SK-N-SH (cell line): ENCODE data around the gene EFCAB6. TPM values are rescaled to one million over a fixed set of nuclear protein-coding genes. Genes with fewer than 3 reads are reported as not detected.

Experiments used
- CTCF ChIA-PET: fragments of 300-600, 350-600 bp; formaldehyde crosslinking; extraction: SDS; loops from one replicate; lab custom pipeline; 2021; lab: Yijun Ruan, JAX
- POLR2A ChIA-PET: fragments of 350-600 bp; sonication (Branson Sonifier 250); formaldehyde crosslinking; extraction: SDS; loops from one replicate; lab custom pipeline; 2020; ENCODE audit warnings: antibody characterized with exemption, inconsistent platforms; lab: Yijun Ruan, JAX
- DNase-seq: peaks from one replicate; pipeline ENCODE4 v3.0.0; 2012
- H2AFZ ChIP-seq: fragments of 200-600 bp; sonication (generic); 2 replicates; pipeline ENCODE4 v1.8.1; 2016; ENCODE audit warnings: antibody characterized with exemption, mild to moderate bottlenecking, low read depth
- H3F3A ChIP-seq: fragments of 200-600 bp; sonication (generic); replicated peaks from 2 replicates; pipeline ENCODE3; 2016; ENCODE audit warnings: antibody characterized with exemption, mild to moderate bottlenecking; ENCODE audit not compliant: insufficient read depth
- H3K27ac ChIP-seq, 2 experiments: fragments of 200-500 bp in 1 of 2; fragments of 200-600 bp in 1 of 2; sonication (Bioruptor generic) in 1 of 2; sonication (generic), shearing (Covaris generic) in 1 of 2; 2 replicates each; pipeline versions ENCODE4 v1.5.1 to v1.6.1; 2014 to 2016; ENCODE audit warnings: low read depth in 2 of 2, inconsistent platforms in 1 of 2, low read length in 1 of 2, mild to moderate bottlenecking in 1 of 2, mixed read lengths in 1 of 2
- H3K27me3 ChIP-seq: fragments of 200-600 bp; sonication (generic), shearing (Covaris generic); 2 replicates; pipeline ENCODE4 v1.6.1; 2016; ENCODE audit warnings: mixed run types; ENCODE audit not compliant: insufficient read depth
- H3K36me3 ChIP-seq, 2 experiments: fragments of 200-500 bp in 1 of 2; fragments of 200-600 bp in 1 of 2; sonication (Bioruptor generic) in 1 of 2; sonication (generic) in 1 of 2; replicated peaks in 1 of 2; 2 replicates each; pipeline versions ENCODE3 to v1.5.1; 2014 to 2016; ENCODE audit warnings: low read length in 1 of 2, mild to moderate bottlenecking in 1 of 2; ENCODE audit not compliant: insufficient read depth in 2 of 2, control insufficient read depth in 1 of 2
- H3K4me1 ChIP-seq, 2 experiments: fragments of 200-500 bp in 1 of 2; fragments of 200-600 bp in 1 of 2; sonication (Bioruptor generic) in 1 of 2; sonication (generic), shearing (Covaris generic) in 1 of 2; 2 replicates each; pipeline versions ENCODE4 v1.5.1 to v1.6.1; 2014 to 2016; ENCODE audit warnings: low read depth in 1 of 2, low read length in 1 of 2, mixed run types in 1 of 2; ENCODE audit not compliant: insufficient read depth in 2 of 2, control insufficient read depth in 1 of 2
- H3K4me2 ChIP-seq: fragments of 200-600 bp; sonication (generic), shearing (Covaris generic); 2 replicates; pipeline ENCODE4 v1.6.1; 2017; ENCODE audit warnings: mixed run types
- H3K4me3 ChIP-seq, 2 experiments: fragments of 200-500 bp in 1 of 2; fragments of 200-600 bp in 1 of 2; sonication (Bioruptor generic) in 1 of 2; sonication (generic), shearing (Covaris generic) in 1 of 2; 2 replicates each; pipeline versions ENCODE4 v1.5.1 to v1.8.1; 2014 to 2016; ENCODE audit warnings: low read depth in 2 of 2, inconsistent platforms in 1 of 2, low read length in 1 of 2, mild to moderate bottlenecking in 1 of 2, mixed read lengths in 1 of 2, moderate library complexity in 1 of 2
- H3K79me2 ChIP-seq: fragments of 200-600 bp; sonication (generic); 2 replicates; pipeline ENCODE4 v1.8.1; 2017; ENCODE audit warnings: mild to moderate bottlenecking; ENCODE audit not compliant: insufficient read depth
- H3K9ac ChIP-seq: fragments of 200-600 bp; sonication (generic); 2 replicates; pipeline ENCODE4 v1.6.1; 2017; ENCODE audit warnings: mixed run types
- H3K9me2 ChIP-seq: fragments of 200-600 bp; sonication (generic); 2 replicates; pipeline ENCODE4 v1.6.1; 2017; ENCODE audit warnings: mixed run types
- H3K9me3 ChIP-seq: fragments of 200-600 bp; sonication (generic); 2 replicates; pipeline ENCODE4 v1.6.1; 2017; ENCODE audit warnings: mixed run types, mild to moderate bottlenecking, moderate library complexity
- H4K20me1 ChIP-seq: fragments of 200-600 bp; sonication (generic); 2 replicates; pipeline ENCODE4 v1.6.1; 2017; ENCODE audit warnings: mild to moderate bottlenecking, mixed run types; ENCODE audit not compliant: insufficient read depth
- ELF1 ChIP-seq: IDR thresholded peaks from 2 replicates; pipeline ENCODE4 v1.4.0; 2012
- EP300 ChIP-seq, 2 experiments: IDR thresholded peaks; 2 replicates each; pipeline versions ENCODE4 v1.4.0 to v1.6.1; 2012; ENCODE audit warnings: borderline replicate concordance in 1 of 2, low read depth in 1 of 2, low read length in 1 of 2
- EZH2phosphoT487 ChIP-seq: fragments of 200-600 bp; sonication (generic); IDR thresholded peaks from 2 replicates; pipeline ENCODE4 v1.6.1; 2017; ENCODE audit warnings: low read depth, mixed run types, mild to moderate bottlenecking, antibody characterized with exemption, moderate library complexity, borderline replicate concordance
- FOXM1 ChIP-seq: IDR thresholded peaks from 2 replicates; pipeline ENCODE4 v1.4.0; 2012; ENCODE audit warnings: low read depth, mild to moderate bottlenecking
- GATA2 ChIP-seq: sonication (generic); formaldehyde crosslinking; IDR thresholded peaks from 2 replicates; pipeline ENCODE4 v1.5.0; 2020; ENCODE audit warnings: mild to moderate bottlenecking, missing genetic modification reagents
- MEF2A ChIP-seq: IDR thresholded peaks from 2 replicates; pipeline ENCODE4 v1.4.0; 2012; ENCODE audit warnings: low read depth, borderline replicate concordance
- MXI1 ChIP-seq: IDR thresholded peaks from 2 replicates; pipeline ENCODE4 v1.6.1; 2012; ENCODE audit warnings: mild to moderate bottlenecking, low read depth, low read length, improper control_type of control experiment
- RCOR1 ChIP-seq: fragments of 150-350 bp; IDR thresholded peaks from 2 replicates; pipeline ENCODE4 v1.6.1; 2017; ENCODE audit warnings: antibody characterized with exemption, low read length
- SIN3A ChIP-seq: IDR thresholded peaks from 2 replicates; pipeline ENCODE4 v1.6.1; 2012; ENCODE audit warnings: low read depth, mild to moderate bottlenecking, low read length, moderate library complexity, borderline replicate concordance
- TCF12 ChIP-seq: IDR thresholded peaks from 2 replicates; pipeline ENCODE4 v1.4.0; 2012
- WGBS: methylation state at CpG from one replicate; pipeline ENCODE4 v1.1.6; 2017; ENCODE audit warnings: low lambda C conversion rate; 5-methylcytosine and 5-hydroxymethylcytosine counted together
- polyA plus RNA-seq, 3 experiments: library from polyadenylated mRNA; depleted of rRNA; stranded (reverse); fragments of >200 nt; gene quantifications; 2 replicates each; pipeline ENCODE4 v1.2.3, GENCODE V29; 2012
- TF ChIP-seq, protein P1 (sequence below): fragments of 150-350 bp; IDR thresholded peaks from 2 replicates; pipeline ENCODE4 v1.6.1; 2016; ENCODE audit warnings: mild to moderate bottlenecking, low read depth, low read length
- TF ChIP-seq, protein P2 (sequence below): IDR thresholded peaks from 2 replicates; pipeline ENCODE4; 2012

EFCAB6 gene
- polyA plus RNA-seq, 1 of the 3 experiments (the other 2 are of a cell fraction) = 0.46 TPM

DNA sequence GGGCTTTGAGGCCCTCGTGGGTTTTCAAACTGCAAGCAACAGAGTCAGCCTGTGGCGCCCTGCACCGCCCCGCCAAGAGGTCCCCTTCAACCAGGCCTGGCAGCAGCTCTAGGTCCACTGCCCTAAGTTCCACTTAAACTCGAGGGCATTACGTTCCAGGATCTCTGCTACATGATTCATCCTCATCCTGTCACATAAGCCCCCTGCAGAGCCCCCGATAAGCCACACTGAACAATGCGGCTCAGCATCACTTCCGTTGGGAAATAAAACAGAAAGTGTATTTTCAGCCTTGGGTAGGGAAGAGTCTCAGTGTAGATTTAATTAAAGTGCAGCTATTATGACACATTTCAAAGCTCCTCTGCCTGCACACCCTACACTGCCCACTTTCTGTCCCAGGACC lies 25.6 kb upstream of the EFCAB6 start:
- no peaks in the 10 kb centered on the region for H3K9me3 ChIP-seq
- POLR2A ChIA-PET = no interaction called here
- H3K4me2 ChIP-seq = no peak overlapping the region
- H3K9ac ChIP-seq = no peak overlapping the region
- no peaks in the 10 kb centered on the region for H3K9me2 ChIP-seq
- WGBS = 50% methylated on average over 1 of the region's 9 CpGs
- no peaks in the 10 kb centered on the region for H3K27me3 ChIP-seq
- H3F3A ChIP-seq = no peaks in the 10 kb centered on the region
- no peak overlapping the region for H2AFZ ChIP-seq
- H3K79me2 ChIP-seq = no peaks in the 10 kb centered on the region
- H3K4me1 ChIP-seq = no peaks in the 10 kb centered on the region; a peak in 1 of 4 replicates
- H3K27ac ChIP-seq = no peak overlapping the region
- no peaks in the 10 kb centered on the region for H4K20me1 ChIP-seq
- no peak for DNase-seq
- H3K36me3 ChIP-seq = no peaks in the 10 kb centered on the region
- no peak for TF ChIP-seq FOXM1
- no peak for TF ChIP-seq SIN3A
- TF ChIP-seq, protein P1, sequence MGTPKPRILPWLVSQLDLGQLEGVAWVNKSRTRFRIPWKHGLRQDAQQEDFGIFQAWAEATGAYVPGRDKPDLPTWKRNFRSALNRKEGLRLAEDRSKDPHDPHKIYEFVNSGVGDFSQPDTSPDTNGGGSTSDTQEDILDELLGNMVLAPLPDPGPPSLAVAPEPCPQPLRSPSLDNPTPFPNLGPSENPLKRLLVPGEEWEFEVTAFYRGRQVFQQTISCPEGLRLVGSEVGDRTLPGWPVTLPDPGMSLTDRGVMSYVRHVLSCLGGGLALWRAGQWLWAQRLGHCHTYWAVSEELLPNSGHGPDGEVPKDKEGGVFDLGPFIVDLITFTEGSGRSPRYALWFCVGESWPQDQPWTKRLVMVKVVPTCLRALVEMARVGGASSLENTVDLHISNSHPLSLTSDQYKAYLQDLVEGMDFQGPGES = no peak
- TF ChIP-seq TCF12 = no peak
- TF ChIP-seq RCOR1 = no peak
- no peak for TF ChIP-seq ELF1
- TF ChIP-seq MEF2A = no peak
- no peak for TF ChIP-seq GATA2
- no peak for TF ChIP-seq MXI1
- no peak for TF ChIP-seq EZH2phosphoT487
- TF ChIP-seq, all 33 proteins: peak for 0
- CTCF ChIA-PET = no interaction called here
- H3K4me3 ChIP-seq = no peak overlapping the region

DNA sequence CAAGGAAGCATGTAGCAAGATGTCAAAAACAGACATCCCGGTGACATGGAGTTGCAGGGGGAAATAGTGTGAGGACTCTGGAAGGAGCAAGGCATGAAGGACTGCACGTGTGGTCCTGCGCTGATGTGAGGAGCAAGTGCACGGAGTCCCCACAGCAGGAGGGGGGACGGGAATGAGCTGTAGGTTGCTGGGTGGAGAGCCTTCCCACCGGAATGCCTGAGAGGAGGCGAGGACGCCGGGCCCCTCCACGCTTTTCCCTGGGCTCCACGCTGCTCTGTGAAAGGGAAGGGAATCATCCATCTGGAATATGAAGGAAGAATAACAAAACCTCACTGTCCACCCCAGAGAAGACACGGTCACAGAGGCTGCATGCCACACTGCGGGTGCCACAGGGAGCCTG lies 23.6 kb upstream of the EFCAB6 start:
- Histone ChIP-seq H3K4me3 (no peak overlapping the region), H4K20me1 (no peaks in the 10 kb centered on the region), H3K27me3 (no peaks in the 10 kb centered on the region), H3K9ac (no peak overlapping the region), H2AFZ (no peak overlapping the region), H3K9me3 (no peaks in the 10 kb centered on the region), H3F3A (no peaks in the 10 kb centered on the region), H3K4me1 (no peaks in the 10 kb centered on the region; a peak in 1 of 4 replicates), H3K27ac (no peak overlapping the region), H3K4me2 (no peak overlapping the region), H3K36me3 (no peaks in the 10 kb centered on the region), H3K9me2 (no peaks in the 10 kb centered on the region), H3K79me2 (no peaks in the 10 kb centered on the region)
- ChIA-PET POLR2A (no interaction called here), CTCF (interaction anchor here (1.0 kb wide), 1 partner anchor 13 kb away, joined by 3 read pairs; no protein-coding TSS in a partner anchor)
- WGBS = 81% methylated on average over 5 of the region's 13 CpGs
- TF ChIP-seq, protein P2, sequence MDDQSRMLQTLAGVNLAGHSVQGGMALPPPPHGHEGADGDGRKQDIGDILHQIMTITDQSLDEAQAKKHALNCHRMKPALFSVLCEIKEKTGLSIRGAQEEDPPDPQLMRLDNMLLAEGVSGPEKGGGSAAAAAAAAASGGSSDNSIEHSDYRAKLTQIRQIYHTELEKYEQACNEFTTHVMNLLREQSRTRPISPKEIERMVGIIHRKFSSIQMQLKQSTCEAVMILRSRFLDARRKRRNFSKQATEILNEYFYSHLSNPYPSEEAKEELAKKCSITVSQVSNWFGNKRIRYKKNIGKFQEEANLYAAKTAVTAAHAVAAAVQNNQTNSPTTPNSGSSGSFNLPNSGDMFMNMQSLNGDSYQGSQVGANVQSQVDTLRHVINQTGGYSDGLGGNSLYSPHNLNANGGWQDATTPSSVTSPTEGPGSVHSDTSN = no peak
- TF ChIP-seq MEF2A (no peak), EP300 (IDR thresholded peaks at IDR 0.05; ENCODE audit: borderline replicate concordance in 1 of 2, low read depth in 1 of 2, low read length in 1 of 2) (no peak)
- DNase-seq = no peak
